Tibial nerve (tissue), 4 donors: Measurements from ENCODE around the gene UFM1. TPM values are rescaled to one million over a fixed set of nuclear protein-coding genes. Genes with fewer than 3 reads are reported as not detected.

Source experiments
- DNase-seq, 2 donors: peaks; one replicate each; pipeline ENCODE4 v3.0.0-alpha.2; 2019; ENCODE audit warnings: low spot score in 2 of 2
- H3K27ac ChIP-seq, 4 donors: fragments of 200-600 bp; sonication (generic) in 3 of 4; one replicate each; pipeline ENCODE4 v1.5.1; 2017 to 2019; ENCODE audit warnings: mild to moderate bottlenecking in 1 of 4
- H3K27me3 ChIP-seq, 2 donors: fragments of 200-600 bp; sonication (generic) in 1 of 2; one replicate each; pipeline versions ENCODE4 v1.5.1 to v1.6.0; 2017 to 2019
- H3K36me3 ChIP-seq, 3 donors: fragments of 200-600 bp; sonication (generic); one replicate each; pipeline ENCODE4 v1.5.1; 2018 to 2019
- H3K4me1 ChIP-seq, 4 donors: fragments of 200-600 bp; sonication (generic) in 3 of 4; one replicate each; pipeline ENCODE4 v1.5.1; 2017 to 2019
- H3K4me3 ChIP-seq, 4 donors: fragments of 200-600 bp; sonication (generic) in 3 of 4; one replicate each; pipeline ENCODE4 v1.5.1; 2017 to 2019; ENCODE audit warnings: mild to moderate bottlenecking in 1 of 4, moderate library complexity in 1 of 4
- H3K9me3 ChIP-seq, 4 donors: fragments of 200-600 bp; sonication (generic) in 3 of 4; one replicate each; pipeline ENCODE4 v1.5.1; 2017 to 2019
- EP300 ChIP-seq, 2 donors: sonication (generic); formaldehyde crosslinking; IDR thresholded peaks; one replicate each; pipeline ENCODE4 v1.6.1; 2017; ENCODE audit warnings: antibody characterized with exemption in 2 of 2, mild to moderate bottlenecking in 1 of 2
- POLR2A ChIP-seq, 2 donors: fragments of 450-650 bp; IDR thresholded peaks; one replicate each; pipeline ENCODE4 v1.6.1; 2017; ENCODE audit warnings: antibody characterized with exemption in 2 of 2, mild to moderate bottlenecking in 2 of 2, moderate library complexity in 2 of 2
- WGBS, 2 donors: methylation state at CpG; one replicate each; pipeline ENCODE4 v1.1.5; 2018; 5-methylcytosine and 5-hydroxymethylcytosine counted together
- total RNA-seq, 4 donors: library from RNA; depleted of rRNA; stranded (reverse); fragments of >200 nt; gene quantifications; one replicate each; pipeline ENCODE4 v1.1.0, GENCODE V29; 2016
- TF ChIP-seq, protein P1 (sequence below), 5 experiments: fragments of 200-600 bp in 3 of 5; fragments of 450-650 bp in 2 of 5; sonication (generic) in 3 of 5; IDR thresholded peaks; one replicate each; pipeline ENCODE4 v1.5.1; 2016 to 2019; ENCODE audit warnings: antibody characterized with exemption in 5 of 5, mild to moderate bottlenecking in 3 of 5, moderate library complexity in 2 of 5

UFM1 gene
- total RNA-seq, 4 donors from 2014 or later, result 37.5 to 47.7 (median 45.9) TPM

DNA sequence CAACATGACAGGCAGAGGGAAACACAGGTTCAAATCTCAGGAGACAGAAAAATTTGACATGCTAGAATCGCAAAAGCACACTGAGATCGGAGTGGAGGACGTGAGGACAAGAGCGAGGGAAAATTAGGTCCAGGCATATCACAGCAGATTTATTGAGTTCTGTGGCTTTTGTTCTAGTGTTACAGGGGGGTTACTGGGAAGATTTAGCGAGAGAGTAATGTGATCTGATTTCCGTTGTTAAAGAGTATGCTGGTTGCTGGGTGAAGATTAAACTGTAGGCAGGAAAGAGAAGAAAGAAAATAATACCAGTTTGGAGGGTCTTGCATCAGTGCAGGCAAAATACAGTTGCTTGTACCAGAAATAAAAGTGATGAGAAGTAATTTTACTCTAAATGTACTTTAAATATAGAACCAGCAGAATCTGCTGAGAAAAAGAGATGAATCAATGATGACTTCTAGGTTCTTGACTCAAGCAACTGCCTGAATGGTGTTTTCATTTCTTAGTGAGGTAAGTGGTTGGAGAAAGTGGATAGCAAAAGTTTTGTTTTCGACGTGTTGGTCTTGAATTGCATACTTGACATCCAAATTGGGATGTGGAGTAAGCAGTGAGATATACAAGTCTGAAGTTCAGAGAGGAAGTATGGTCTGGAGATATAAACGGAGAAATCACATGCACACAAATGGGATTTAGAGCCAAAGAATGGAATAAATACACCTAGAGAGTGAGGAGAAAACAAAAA lies 35.7 kb downstream of the UFM1 start:
- 71 to 79% methylated on average over 9 of the region's 9 CpGs for WGBS, 2 donors
- Histone ChIP-seq H3K36me3 (no peaks in the 10 kb centered on the region), H3K4me1 (peaks cover 0 to 6% (median 0%) of the 10 kb centered on the region in 4 donors), H3K27ac (no peak overlapping the region), H3K4me3 (no peak overlapping the region), H3K27me3 (no peaks in the 10 kb centered on the region), H3K9me3 (peaks cover 0 to 2% (median 0%) of the 10 kb centered on the region in 4 donors)
- TF ChIP-seq EP300 (IDR thresholded peaks at IDR 0.05) (no peak), POLR2A (IDR thresholded peaks at IDR 0.05) (no peak)
- TF ChIP-seq, protein P1, sequence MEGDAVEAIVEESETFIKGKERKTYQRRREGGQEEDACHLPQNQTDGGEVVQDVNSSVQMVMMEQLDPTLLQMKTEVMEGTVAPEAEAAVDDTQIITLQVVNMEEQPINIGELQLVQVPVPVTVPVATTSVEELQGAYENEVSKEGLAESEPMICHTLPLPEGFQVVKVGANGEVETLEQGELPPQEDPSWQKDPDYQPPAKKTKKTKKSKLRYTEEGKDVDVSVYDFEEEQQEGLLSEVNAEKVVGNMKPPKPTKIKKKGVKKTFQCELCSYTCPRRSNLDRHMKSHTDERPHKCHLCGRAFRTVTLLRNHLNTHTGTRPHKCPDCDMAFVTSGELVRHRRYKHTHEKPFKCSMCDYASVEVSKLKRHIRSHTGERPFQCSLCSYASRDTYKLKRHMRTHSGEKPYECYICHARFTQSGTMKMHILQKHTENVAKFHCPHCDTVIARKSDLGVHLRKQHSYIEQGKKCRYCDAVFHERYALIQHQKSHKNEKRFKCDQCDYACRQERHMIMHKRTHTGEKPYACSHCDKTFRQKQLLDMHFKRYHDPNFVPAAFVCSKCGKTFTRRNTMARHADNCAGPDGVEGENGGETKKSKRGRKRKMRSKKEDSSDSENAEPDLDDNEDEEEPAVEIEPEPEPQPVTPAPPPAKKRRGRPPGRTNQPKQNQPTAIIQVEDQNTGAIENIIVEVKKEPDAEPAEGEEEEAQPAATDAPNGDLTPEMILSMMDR (IDR thresholded peaks at IDR 0.05), result no peak
- no peak for DNase-seq

DNA sequence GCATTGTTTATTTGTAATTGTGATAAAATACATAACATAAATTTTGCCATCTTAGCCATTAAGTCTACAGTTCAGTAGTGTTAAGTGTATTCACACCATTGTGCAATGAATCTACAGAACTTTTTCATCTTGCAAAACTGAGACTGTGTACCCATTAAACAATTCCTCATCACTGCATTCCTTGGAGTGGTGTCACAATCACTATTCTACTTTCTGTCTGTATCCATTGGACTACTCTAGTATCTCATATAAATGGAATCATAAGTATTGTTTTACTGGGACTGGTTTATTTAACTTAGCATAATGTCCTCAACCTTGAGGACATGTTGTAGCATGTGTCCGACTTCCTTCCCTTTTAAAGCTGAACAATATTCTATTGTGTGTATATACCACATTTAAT lies 36.8 kb downstream of the UFM1 start:
- Histone ChIP-seq H3K4me1 (peaks cover 0 to 2% (median 0%) of the 10 kb centered on the region in 4 donors), H3K4me3 (no peak overlapping the region), H3K36me3 (no peaks in the 10 kb centered on the region), H3K27me3 (no peaks in the 10 kb centered on the region), H3K9me3 (peaks cover 0 to 6% (median 0%) of the 10 kb centered on the region in 4 donors), H3K27ac (no peak overlapping the region)
- no peak for DNase-seq
- 75 to 76% methylated on average over 1 of the region's 1 CpG for WGBS, 2 donors
- TF ChIP-seq POLR2A (IDR thresholded peaks at IDR 0.05), result no peak

DNA sequence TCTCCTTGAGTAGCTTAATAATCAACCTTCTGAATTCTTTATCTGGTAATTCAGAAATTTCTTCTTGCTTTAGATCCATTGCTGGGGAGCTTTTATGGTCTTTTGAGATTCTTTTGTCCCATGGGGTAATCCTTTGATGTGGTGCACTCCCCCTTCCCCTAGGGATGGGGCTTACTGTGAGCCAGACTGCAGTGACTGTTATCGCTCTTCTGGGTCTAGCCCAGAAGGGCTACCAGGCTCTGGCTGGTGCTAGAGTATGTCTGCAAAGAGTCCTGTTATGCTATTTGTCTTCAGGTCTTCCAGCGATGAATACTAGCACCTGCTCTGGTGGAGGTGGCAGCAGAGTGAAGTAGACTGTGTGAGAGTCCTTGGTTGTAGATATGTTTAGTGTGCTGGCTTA lies 41.7 kb downstream of the UFM1 start:
- Histone ChIP-seq H3K4me1 (no peaks in the 10 kb centered on the region), H3K27me3 (no peaks in the 10 kb centered on the region), H3K4me3 (no peak overlapping the region), H3K9me3 (peaks cover 0 to 6% (median 0%) of the 10 kb centered on the region in 4 donors), H3K27ac (no peak overlapping the region), H3K36me3 (no peaks in the 10 kb centered on the region)
- WGBS, 2 donors, result 86 to 100% methylated on average over 2 of the region's 2 CpGs
- no peak for DNase-seq
- TF ChIP-seq EP300 (IDR thresholded peaks at IDR 0.05) (no peak), POLR2A (IDR thresholded peaks at IDR 0.05) (no peak)
- TF ChIP-seq, protein P1 (IDR thresholded peaks at IDR 0.05), result no peak

DNA sequence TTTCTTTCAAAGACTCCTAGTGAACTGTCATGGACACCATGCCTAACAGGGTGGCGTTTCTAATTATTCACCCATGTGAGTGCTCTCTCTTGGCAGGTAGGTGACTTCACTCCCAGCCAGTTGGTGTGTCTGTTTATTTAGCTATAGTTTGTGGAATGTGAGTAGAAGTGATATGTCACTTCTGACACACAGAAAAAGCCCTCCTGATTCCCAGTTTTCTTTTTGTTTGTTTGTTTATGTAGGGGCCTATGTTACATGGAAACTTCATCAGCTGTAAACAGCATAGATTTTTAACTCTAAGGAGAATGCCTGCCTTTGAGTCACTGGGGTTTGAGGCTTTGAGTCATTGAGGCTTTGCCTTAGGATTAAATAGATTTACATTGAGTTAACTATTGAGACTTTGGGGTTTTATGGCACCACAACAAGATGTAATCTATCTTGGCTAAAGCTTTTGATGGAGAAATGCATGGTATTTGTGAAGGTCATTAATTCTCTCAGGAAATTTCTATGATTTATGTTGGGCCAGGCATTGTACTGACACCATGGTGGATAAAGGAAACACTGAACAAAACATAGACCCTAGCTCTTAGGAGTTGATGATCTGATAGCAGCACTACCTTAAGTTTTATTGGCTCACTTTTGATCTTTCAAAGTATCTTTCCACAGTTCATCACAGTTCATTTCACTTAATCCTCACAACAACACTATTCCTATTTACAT lies 45.3 kb downstream of the UFM1 start:
- H3K4me3 ChIP-seq, result no peak overlapping the region
- H3K27me3 ChIP-seq, result no peaks in the 10 kb centered on the region
- 68 to 75% methylated on average over 1 of the region's 1 CpG for WGBS, 2 donors
- DNase-seq, result no peak
- no peak for TF ChIP-seq EP300 (IDR thresholded peaks at IDR 0.05)
- TF ChIP-seq, protein P1 (IDR thresholded peaks at IDR 0.05), result no peak
- no peak for TF ChIP-seq POLR2A (IDR thresholded peaks at IDR 0.05)
- H3K9me3 ChIP-seq, result peaks cover 0 to 6% (median 0%) of the 10 kb centered on the region in 4 donors
- no peaks in the 10 kb centered on the region for H3K36me3 ChIP-seq
- no peak overlapping the region for H3K27ac ChIP-seq
- H3K4me1 ChIP-seq, result peaks cover 0 to 8% (median 2%) of the 10 kb centered on the region in 4 donors

DNA sequence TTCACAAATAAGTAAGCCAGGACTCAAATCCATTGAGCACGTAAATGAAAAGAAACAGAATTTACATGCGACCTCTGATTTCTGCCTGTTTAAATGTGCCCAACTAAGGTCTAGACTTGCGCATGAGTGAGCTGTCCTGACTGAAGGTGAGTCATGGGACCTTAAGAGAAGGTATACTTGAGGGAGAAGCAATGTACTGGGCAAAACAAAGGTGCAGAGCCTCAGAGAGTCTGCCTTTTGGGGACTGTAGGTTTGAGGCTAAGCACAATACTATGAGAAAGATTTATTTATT lies 45.8 kb downstream of the UFM1 start:
- Histone ChIP-seq H3K4me3 (no peak overlapping the region), H3K27me3 (no peaks in the 10 kb centered on the region), H3K9me3 (peaks cover 0 to 3% (median 0%) of the 10 kb centered on the region in 4 donors), H3K36me3 (no peaks in the 10 kb centered on the region), H3K27ac (no peak overlapping the region), H3K4me1 (peaks cover 0 to 8% (median 2%) of the 10 kb centered on the region in 4 donors)
- DNase-seq, result no peak
- 79 to 83% methylated on average over 3 of the region's 3 CpGs for WGBS, 2 donors
- TF ChIP-seq POLR2A (IDR thresholded peaks at IDR 0.05) (no peak), EP300 (IDR thresholded peaks at IDR 0.05) (no peak)
- TF ChIP-seq, protein P1 (IDR thresholded peaks at IDR 0.05), result no peak
